SU-DHL-6 (cell line): ENCODE results near the gene RUVBL2.

Experiments
- H2AFZ ChIP-seq: fragments of 200-600 bp; sonication (generic); 2 replicates; pipeline ENCODE4 v1.6.1; 2014; ENCODE audit warnings: low read depth, mild to moderate bottlenecking, moderate library complexity, mixed read lengths, antibody characterized with exemption, low read length; ENCODE audit not compliant: severe bottlenecking
- H3F3A ChIP-seq: fragments of 200-600 bp; shearing (Covaris generic); 2 replicates; pipeline ENCODE4 v1.6.0; 2016; ENCODE audit warnings: antibody characterized with exemption, mild to moderate bottlenecking; ENCODE audit not compliant: insufficient read depth
- H3K27ac ChIP-seq: fragments of 200-600 bp; sonication (generic); 2 replicates; pipeline ENCODE4 v1.5.1; 2016; ENCODE audit warnings: low read depth, mild to moderate bottlenecking, low read length, moderate library complexity, mixed read lengths
- H3K27me3 ChIP-seq: fragments of 200-600 bp; sonication (generic), shearing (Covaris generic); 2 replicates; pipeline ENCODE4 v1.6.0; 2014; ENCODE audit warnings: mild to moderate bottlenecking, low read length
- H3K36me3 ChIP-seq: fragments of 200-600 bp; sonication (generic); 2 replicates; pipeline ENCODE4 v1.6.1; 2014; ENCODE audit warnings: mild to moderate bottlenecking, low read length, mixed read lengths
- H3K4me2 ChIP-seq: fragments of 300-600, 200-600 bp; shearing (Covaris generic), sonication (generic); 2 replicates; pipeline ENCODE4 v1.6.0; 2014; ENCODE audit warnings: low read length, low read depth, mild to moderate bottlenecking; ENCODE audit not compliant: poor library complexity, severe bottlenecking
- H3K4me3 ChIP-seq: fragments of 200-600 bp; sonication (generic); 2 replicates; pipeline ENCODE4 v1.5.1; 2014; ENCODE audit warnings: antibody characterized with exemption, low read length, mild to moderate bottlenecking, mixed read lengths; ENCODE audit not compliant: insufficient read depth, poor library complexity, severe bottlenecking
- H3K79me2 ChIP-seq: fragments of 200-600 bp; sonication (generic); 2 replicates; pipeline ENCODE4 v1.6.1; 2014; ENCODE audit warnings: mild to moderate bottlenecking, low read length, moderate library complexity; ENCODE audit not compliant: insufficient read depth
- H3K9ac ChIP-seq: fragments of 200-600 bp; sonication (generic); 2 replicates; pipeline ENCODE4 v1.7.0; 2014; ENCODE audit warnings: mild to moderate bottlenecking, low read length
- H3K9me2 ChIP-seq: fragments of 200-600 bp; sonication (generic); replicated peaks from 2 replicates; pipeline ENCODE4 v1.6.1; 2014; ENCODE audit warnings: low read length; ENCODE audit not compliant: insufficient read depth
- H3K9me3 ChIP-seq: fragments of 200-600 bp; sonication (generic); 2 replicates; pipeline ENCODE4 v1.6.1; 2014; ENCODE audit warnings: low read length, mixed read lengths; ENCODE audit not compliant: insufficient read depth
- H4K20me1 ChIP-seq: fragments of 200-600 bp; sonication (generic); 2 replicates; pipeline ENCODE4 v1.6.1; 2014; ENCODE audit warnings: low read depth, mild to moderate bottlenecking, antibody characterized with exemption, low read length, moderate library complexity, mixed read lengths
- CTCF ChIP-seq: fragments of 200-600 bp; sonication (generic); IDR thresholded peaks from one replicate; pipeline ENCODE4 v1.5.1; 2017; ENCODE audit warnings: antibody characterized with exemption, mild to moderate bottlenecking, low read length, moderate library complexity; ENCODE audit not compliant: insufficient read depth, poor library complexity, severe bottlenecking
- EZH2phosphoT487 ChIP-seq: fragments of 200-600 bp; sonication (generic), shearing (Covaris generic); conservative IDR thresholded peaks from 2 replicates; pipeline ENCODE4 v1.6.1; 2018; ENCODE audit warnings: mild to moderate bottlenecking, antibody characterized with exemption, low read length, moderate library complexity, mixed read lengths

RUVBL2 gene

GRCh38 chr19:48993175-48994034 is at the start of gene RUVBL2, which contains the start of gene GYS1:
Gene RUVBL2 (plus strand): TSS chr19:48993887. CDS start chr19:48993912, 25 bp downstream.
Gene GYS1 (minus strand): TSS chr19:48993309. CDS start chr19:48993112, 197 bp downstream.
- H2AFZ ChIP-seq, result peak within 1 kb of the TSS; percentile 74

GRCh38 chr19:48945415-48945814 is 48.3 kb upstream of the RUVBL2 start:
- H3K4me3 ChIP-seq, result no peak overlapping the region
- H3K27ac ChIP-seq, result no peak overlapping the region

More at GRCh38 chr19:48993175-48994034, at the start of gene RUVBL2, which contains the start of gene GYS1:
- Histone ChIP-seq H3K27ac (peak within 1 kb of the TSS; percentile 89), H3K79me2 (peaks cover 50% of the 10 kb centered on the region), H3K4me3 (peak within 1 kb of the TSS; percentile 97), H3K9me2 (no peaks in the 10 kb centered on the region), H3K27me3 (no peaks in the 10 kb centered on the region), H3K9ac (peak within 1 kb of the TSS; percentile 92), H3F3A (no peaks in the 10 kb centered on the region), H3K9me3 (no peaks in the 10 kb centered on the region), H3K36me3 (no peaks in the 10 kb centered on the region), H4K20me1 (no peaks in the 10 kb centered on the region), H3K4me2 (peak within 1 kb of the TSS; percentile 91)
- TF ChIP-seq EZH2phosphoT487 (no peak), CTCF (peak; percentile 80)

GRCh38 chr19:48945817-48946216 is 47.9 kb upstream of the RUVBL2 start:
- Histone ChIP-seq H3K36me3 (no peaks in the 10 kb centered on the region; the same call in 1 of the 2 replicates), H3K4me3 (no peak overlapping the region), H3K4me2 (no peak overlapping the region), H3K27me3 (no peaks in the 10 kb centered on the region), H3K9me3 (peaks cover 21% of the 10 kb centered on the region; the same call in 1 of the 2 replicates), H3K9ac (no peak overlapping the region), H3K9me2 (no peaks in the 10 kb centered on the region), H3K79me2 (no peaks in the 10 kb centered on the region), H3F3A (no peaks in the 10 kb centered on the region), H4K20me1 (no peaks in the 10 kb centered on the region), H3K27ac (no peak overlapping the region), H2AFZ (no peak overlapping the region)
- no peak for TF ChIP-seq CTCF
- no peak for TF ChIP-seq EZH2phosphoT487

More at GRCh38 chr19:48945415-48945814, 48.3 kb upstream of the RUVBL2 start:
- Histone ChIP-seq H3K9me2 (no peaks in the 10 kb centered on the region), H4K20me1 (no peaks in the 10 kb centered on the region), H3K79me2 (no peaks in the 10 kb centered on the region), H3K27me3 (no peaks in the 10 kb centered on the region), H3K4me2 (no peak overlapping the region), H3K9me3 (peaks cover 21% of the 10 kb centered on the region; the same call in 1 of the 2 replicates), H3K9ac (no peak overlapping the region), H2AFZ (no peak overlapping the region), H3F3A (no peaks in the 10 kb centered on the region), H3K36me3 (no peaks in the 10 kb centered on the region; the same call in 1 of the 2 replicates)
- TF ChIP-seq CTCF (no peak), EZH2phosphoT487 (no peak)
